Neuronal stem cell (in vitro differentiated cells): ENCODE data around the gene CTXN2.

Experiments used
- DNase-seq: peaks from one replicate; pipeline ENCODE4 v3.0.0-alpha.2; 2013; ENCODE audit warnings: low spot score
- H2AFZ ChIP-seq: one replicate; pipeline ENCODE4 v1.6.1; 2013; ENCODE audit warnings: mild to moderate bottlenecking, low read length, inconsistent platforms
- H2AK5ac ChIP-seq: 2 replicates; pipeline ENCODE4 v1.6.1; 2013; ENCODE audit warnings: low read depth, mild to moderate bottlenecking, inconsistent platforms, low read length, moderate library complexity, mixed read lengths
- H2BK120ac ChIP-seq: 2 replicates; pipeline ENCODE4 v1.6.1; 2013; ENCODE audit warnings: low read depth, mild to moderate bottlenecking, inconsistent platforms, low read length, moderate library complexity, mixed read lengths
- H2BK12ac ChIP-seq: one replicate; pipeline ENCODE4 v1.6.1; 2013; ENCODE audit warnings: low read length, inconsistent platforms
- H2BK15ac ChIP-seq: 2 replicates; pipeline ENCODE4 v1.6.1; 2013; ENCODE audit warnings: mild to moderate bottlenecking, low read length, inconsistent platforms, mixed read lengths
- H2BK5ac ChIP-seq: one replicate; pipeline ENCODE4 v1.6.1; 2013; ENCODE audit warnings: inconsistent platforms, mild to moderate bottlenecking, low read length, moderate library complexity
- H3K14ac ChIP-seq: one replicate; pipeline ENCODE4 v1.6.1; 2013; ENCODE audit warnings: low read length, inconsistent platforms
- H3K18ac ChIP-seq: 2 replicates; pipeline ENCODE4 v1.6.1; 2013; ENCODE audit warnings: low read length, inconsistent platforms
- H3K23ac ChIP-seq: 2 replicates; pipeline ENCODE4 v1.6.1; 2013; ENCODE audit warnings: low read depth, mild to moderate bottlenecking, mixed read lengths, low read length, inconsistent platforms; ENCODE audit not compliant: poor library complexity
- H3K27ac ChIP-seq: replicated peaks from 3 replicates; pipeline ENCODE4 v1.5.1; 2013; ENCODE audit warnings: low read length, inconsistent platforms
- H3K27me3 ChIP-seq, 3 experiments: 2 replicates each; pipeline ENCODE4 v1.6.1; 2013; ENCODE audit warnings: low read length in 3 of 3, mild to moderate bottlenecking in 2 of 3, inconsistent platforms in 1 of 3, low read depth in 1 of 3, mixed read lengths in 1 of 3, moderate library complexity in 1 of 3; ENCODE audit not compliant: control insufficient read depth in 3 of 3, insufficient read depth in 3 of 3
- H3K36me3 ChIP-seq, 2 donors: replicated peaks in 1 of 2; 2 replicates each; pipeline ENCODE4 v1.6.1; 2013; ENCODE audit warnings: low read length in 2 of 2; ENCODE audit not compliant: control insufficient read depth in 2 of 2, insufficient read depth in 2 of 2
- H3K4ac ChIP-seq: 2 replicates; pipeline ENCODE4 v1.6.1; 2013; ENCODE audit warnings: inconsistent platforms, mild to moderate bottlenecking, low read length, moderate library complexity
- H3K4me1 ChIP-seq, 2 donors: 1 replicate in 1 of 2; 2 replicates in 1 of 2; pipeline ENCODE4 v1.6.1; 2013; ENCODE audit warnings: low read length in 2 of 2, low read depth in 1 of 2; ENCODE audit not compliant: control insufficient read depth in 2 of 2, insufficient read depth in 1 of 2
- H3K4me2 ChIP-seq: one replicate; pipeline ENCODE4 v1.6.1; 2013; ENCODE audit warnings: mild to moderate bottlenecking, low read length, inconsistent platforms; ENCODE audit not compliant: insufficient read depth, poor library complexity, severe bottlenecking
- H3K4me3 ChIP-seq, 2 donors: 2 replicates each; pipeline ENCODE4 v1.5.1; 2013; ENCODE audit warnings: low read length in 2 of 2, mild to moderate bottlenecking in 2 of 2, inconsistent platforms in 1 of 2, moderate library complexity in 1 of 2
- H3K79me1 ChIP-seq: one replicate; pipeline ENCODE4 v1.6.1; 2013; ENCODE audit warnings: low read depth, mild to moderate bottlenecking, inconsistent platforms, low read length, moderate library complexity
- H3K9ac ChIP-seq: one replicate; pipeline ENCODE4 v1.6.1; 2013; ENCODE audit warnings: mild to moderate bottlenecking, low read depth, low read length, inconsistent platforms; ENCODE audit not compliant: poor library complexity
- H3K9me3 ChIP-seq, 2 donors: replicated peaks in 1 of 2; 2 replicates each; pipeline versions ENCODE3 to v1.6.1; 2013; ENCODE audit warnings: low read length in 2 of 2, mild to moderate bottlenecking in 2 of 2, inconsistent platforms in 1 of 2, low read depth in 1 of 2, mixed read lengths in 1 of 2, moderate library complexity in 1 of 2; ENCODE audit not compliant: control insufficient read depth in 2 of 2, insufficient read depth in 1 of 2
- H4K8ac ChIP-seq: one replicate; pipeline ENCODE4 v1.6.1; 2013; ENCODE audit warnings: low read depth, mild to moderate bottlenecking, inconsistent platforms, low read length, moderate library complexity
- H4K91ac ChIP-seq: one replicate; pipeline ENCODE4 v1.6.1; 2013; ENCODE audit warnings: low read length, low read depth, mild to moderate bottlenecking, inconsistent platforms; ENCODE audit not compliant: poor library complexity
- WGBS, 2 donors: extraction: QIAGEN DNeasy Blood & Tissue Kit; methylation state at CpG; one replicate each; pipeline ENCODE4 v1.1.7; 2013; ENCODE audit warnings: missing lambda C conversion rate in 2 of 2, mixed read lengths in 1 of 2; ENCODE audit not compliant: insufficient read length in 2 of 2, insufficient replicate concordance in 1 of 2; ENCODE audit errors: extremely low coverage in 2 of 2; 5-methylcytosine and 5-hydroxymethylcytosine counted together

CTXN2 gene

GRCh38 chr15:48185529-48185928, 5.9 kb upstream of the CTXN2 start:
- Histone ChIP-seq H3K23ac (no peak overlapping the region), H3K4me3 (no peak overlapping the region), H3K79me1 (no peaks in the 10 kb centered on the region), H2BK5ac (no peak overlapping the region), H4K91ac (no peak overlapping the region), H3K36me3 (no peaks in the 10 kb centered on the region), H3K4me1 (no peaks in the 10 kb centered on the region), H2BK12ac (no peak overlapping the region), H3K27ac (no peak overlapping the region), H3K14ac (no peak overlapping the region), H3K4ac (no peak overlapping the region), H3K27me3 (no peaks in the 10 kb centered on the region), H3K4me2 (no peak overlapping the region), H2AK5ac (no peak overlapping the region), H2BK15ac (no peak overlapping the region), H2BK120ac (no peak overlapping the region), H3K9ac (no peak overlapping the region), H2AFZ (no peak overlapping the region), H3K9me3 (peaks cover 0 to 2% of the 10 kb centered on the region in 2 donors), H4K8ac (no peak overlapping the region), H3K18ac (no peak overlapping the region)
- no CpG with 5 or more reads among the region's 3 CpGs for whole genome bisulfite sequencing, 2 donors
- DNase-seq, result no peak

- Histone ChIP-seq H2BK15ac (no peak overlapping the region), H3K14ac (no peak overlapping the region), H3K4me2 (no peak overlapping the region), H3K9ac (no peak overlapping the region), H3K27ac (no peak overlapping the region), H4K91ac (no peak overlapping the region), H3K79me1 (no peaks in the 10 kb centered on the region), H2AK5ac (no peak overlapping the region), H3K18ac (no peak overlapping the region), H2AFZ (no peak overlapping the region), H3K36me3 (no peaks in the 10 kb centered on the region), H3K9me3 (peaks cover 0 to under 1% of the 10 kb centered on the region in 2 donors), H4K8ac (no peak overlapping the region), H3K27me3 (peaks cover 0 to 2% (median 0%) of the 10 kb centered on the region in 3 experiments), H3K4me3 (no peak overlapping the region), H3K4me1 (peaks cover 0 to 3% of the 10 kb centered on the region in 2 donors), H3K23ac (no peak overlapping the region), H2BK5ac (no peak overlapping the region), H2BK120ac (no peak overlapping the region), H3K4ac (no peak overlapping the region), H2BK12ac (no peak overlapping the region)
- no peak for DNase-seq
- no CpG with 5 or more reads among the region's 3 CpGs for WGBS, 2 donors
Measured at GRCh38 chr15:48186271-48186670, 5.2 kb upstream of the CTXN2 start.

- Histone ChIP-seq H2BK120ac (no peak overlapping the region), H2AK5ac (no peak overlapping the region), H3K4ac (no peak overlapping the region), H3K27me3 (peaks cover 0 to 13% (median 10%) of the 10 kb centered on the region in 3 experiments), H2BK12ac (no peak overlapping the region), H3K18ac (no peak overlapping the region), H4K91ac (no peak overlapping the region), H3K14ac (no peak overlapping the region), H3K9me3 (no peaks in the 10 kb centered on the region), H2AFZ (peak overlapping the region; percentile 39), H3K4me2 (peak overlapping the region; percentile 41), H3K36me3 (no peaks in the 10 kb centered on the region), H2BK15ac (no peak overlapping the region), H2BK5ac (no peak overlapping the region), H3K4me3 (peak overlapping the region; percentile 7 to 53), H3K79me1 (no peaks in the 10 kb centered on the region), H4K8ac (no peak overlapping the region), H3K4me1 (peaks cover 4 to 8% of the 10 kb centered on the region in 2 donors), H3K23ac (no peak overlapping the region), H3K9ac (no peak overlapping the region), H3K27ac (no peak overlapping the region)
- WGBS, 2 donors, result no CpG with 5 or more reads among the region's 15 CpGs
- peak; percentile 89 for DNase-seq
Measured at GRCh38 chr15:48190932-48191573, 412 bp upstream of the CTXN2 start.

GRCh38 chr15:48202068-48202467, 10.6 kb downstream of the CTXN2 start:
- Histone ChIP-seq H3K27ac (no peak overlapping the region), H3K4ac (no peak overlapping the region), H3K4me2 (no peak overlapping the region), H3K14ac (no peak overlapping the region), H2BK120ac (no peak overlapping the region), H3K79me1 (no peaks in the 10 kb centered on the region), H3K36me3 (no peaks in the 10 kb centered on the region), H2BK5ac (no peak overlapping the region), H3K18ac (no peak overlapping the region), H3K27me3 (no peaks in the 10 kb centered on the region), H3K23ac (no peak overlapping the region), H4K91ac (no peak overlapping the region), H3K4me1 (peaks cover 0 to 2% of the 10 kb centered on the region in 2 donors), H3K9ac (no peak overlapping the region), H2AFZ (no peak overlapping the region), H3K4me3 (no peak overlapping the region), H2AK5ac (no peak overlapping the region), H4K8ac (no peak overlapping the region), H3K9me3 (no peaks in the 10 kb centered on the region), H2BK15ac (no peak overlapping the region), H2BK12ac (no peak overlapping the region)
- no CpG with 5 or more reads among the region's 1 CpG for WGBS, 2 donors
- DNase-seq, result no peak
